Activated naive CD4-positive, alpha-beta T cell (primary cell): ENCODE measurements around the gene LTO1.
"Not testable (repeated sequence)": the region's sequence is repeated elsewhere in the genome, so short reads cannot be mapped to it uniquely, and the experiment has no call there.

Experiments used
- DNase-seq, 4 experiments: peaks; one replicate each; lab custom pipeline; 2025; lab: John Stamatoyannopoulos, UW

Gene LTO1

DNA sequence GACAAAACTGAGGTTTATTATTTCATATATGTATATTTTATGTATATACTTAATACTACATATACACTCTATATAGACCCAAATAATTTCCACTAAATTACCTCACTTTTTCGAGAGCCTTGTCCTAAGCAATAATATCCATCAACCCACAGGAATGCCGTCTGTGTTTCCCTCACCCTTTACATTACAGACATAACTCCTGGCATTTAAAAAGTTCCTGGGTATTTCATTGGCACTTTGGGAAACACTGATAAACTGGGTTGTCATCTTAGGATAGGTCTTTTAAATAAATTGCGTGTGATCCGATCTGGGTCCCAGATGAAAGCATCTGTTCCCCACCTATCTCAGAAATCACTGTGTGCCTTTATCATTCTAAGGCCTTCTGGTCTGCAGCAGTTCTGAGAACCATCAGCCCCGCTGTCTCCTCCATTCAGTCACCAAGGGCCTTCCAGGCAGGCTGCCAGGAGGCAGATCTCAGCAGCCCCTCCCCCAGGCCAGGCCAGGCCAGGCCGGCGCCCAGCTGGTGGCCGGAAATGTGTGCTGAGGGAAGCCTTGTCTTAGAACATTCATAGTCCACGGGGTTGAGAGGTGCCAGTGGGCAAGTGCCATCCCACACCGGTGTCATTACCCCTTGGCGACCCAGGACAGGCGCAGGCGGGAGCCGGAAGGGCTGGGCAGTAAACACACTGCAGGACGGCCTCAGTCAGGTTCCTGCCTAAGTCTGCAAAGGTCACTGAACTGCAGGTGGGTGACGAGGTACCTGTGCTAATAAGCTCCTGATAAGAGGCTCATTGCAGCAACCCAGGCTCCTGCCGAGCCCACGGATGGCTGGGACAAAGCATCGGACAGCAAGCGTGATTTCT lies 25.4 kb upstream of the LTO1 start:
- DNase-seq: no peak

DNA sequence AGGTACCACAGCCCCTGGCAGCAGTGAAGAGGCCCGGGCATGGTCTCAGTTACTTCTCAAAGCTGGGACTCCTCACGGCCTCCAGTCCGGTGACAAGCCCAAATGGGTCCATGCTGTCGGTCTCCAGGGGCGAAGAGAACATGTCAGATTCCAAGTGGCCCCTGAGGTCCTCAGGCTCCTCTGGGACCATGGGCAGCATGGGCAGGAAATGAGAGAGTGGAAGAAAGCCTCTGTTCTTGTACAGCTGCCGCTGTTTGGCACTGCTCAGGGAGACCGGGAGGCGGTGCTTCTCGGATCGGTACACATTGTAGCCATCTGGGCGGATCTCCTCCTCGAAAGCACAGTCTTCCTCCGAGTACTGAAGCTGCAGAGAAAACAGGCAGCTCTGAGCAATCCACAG lies 24.1 kb upstream of the LTO1 start:
- no peak for DNase-seq

GRCh38 chr11:69698362-69698761 lies 23.2 kb upstream of the LTO1 start:
- DNase-seq: no peak

DNA sequence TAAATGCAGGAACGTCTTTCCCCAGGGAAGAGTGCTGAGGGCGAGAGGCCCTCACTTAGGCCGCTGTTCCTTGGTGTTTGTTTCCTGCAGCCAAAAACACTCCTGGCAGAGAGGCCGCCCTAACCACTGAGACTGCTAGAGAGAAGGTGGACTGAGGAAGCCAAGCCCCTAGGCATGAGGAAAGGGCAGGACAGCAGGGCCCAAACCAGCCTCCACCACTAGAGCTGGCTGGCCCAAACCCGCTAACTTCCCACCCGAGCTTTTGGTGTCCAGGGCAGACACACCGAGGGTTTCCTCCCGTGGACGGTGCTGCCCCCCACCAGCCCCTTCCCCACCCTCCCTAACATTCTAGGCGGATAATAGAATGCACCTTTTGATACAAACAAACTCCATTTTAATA lies 22.7 kb upstream of the LTO1 start:
- DNase-seq: no peak

- DNase-seq: no peak
Measured at GRCh38 chr11:69697469-69697843, 22.3 kb upstream of the LTO1 start.

DNA sequence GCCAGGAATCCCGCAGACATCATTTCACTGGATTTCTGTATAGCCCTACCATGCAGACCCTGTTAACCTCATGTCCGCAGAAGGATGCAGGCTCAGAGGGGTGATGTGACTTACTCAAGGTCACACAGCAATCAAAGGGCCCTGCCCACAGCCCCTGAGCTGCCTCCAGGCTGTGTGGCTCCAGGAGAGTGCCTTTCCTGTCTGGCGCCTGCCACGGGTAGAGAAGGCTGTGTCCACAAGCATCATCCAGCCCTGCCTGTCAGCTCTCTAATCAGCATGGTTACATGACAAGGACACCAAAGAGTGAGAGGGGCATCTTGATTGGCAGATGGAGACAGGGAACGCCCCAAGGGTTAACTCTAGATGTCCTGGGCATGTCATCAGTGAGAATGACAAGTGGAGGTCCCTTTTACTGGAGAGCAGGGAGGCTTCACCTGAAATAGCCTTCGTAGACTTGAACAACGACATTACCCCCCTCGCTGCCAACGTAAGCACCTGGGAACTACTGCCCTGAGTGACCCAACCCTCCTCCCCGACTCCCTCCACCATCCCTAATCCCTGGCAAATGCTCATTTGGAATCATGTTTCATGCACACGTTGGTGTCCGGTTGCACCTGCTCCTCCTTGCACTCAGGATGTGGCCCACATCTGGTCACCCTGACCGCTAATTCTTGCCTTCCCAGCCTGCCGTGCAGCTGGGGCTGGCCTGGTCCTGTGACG lies 21.8 kb upstream of the LTO1 start:
- DNase-seq: no peak

DNA sequence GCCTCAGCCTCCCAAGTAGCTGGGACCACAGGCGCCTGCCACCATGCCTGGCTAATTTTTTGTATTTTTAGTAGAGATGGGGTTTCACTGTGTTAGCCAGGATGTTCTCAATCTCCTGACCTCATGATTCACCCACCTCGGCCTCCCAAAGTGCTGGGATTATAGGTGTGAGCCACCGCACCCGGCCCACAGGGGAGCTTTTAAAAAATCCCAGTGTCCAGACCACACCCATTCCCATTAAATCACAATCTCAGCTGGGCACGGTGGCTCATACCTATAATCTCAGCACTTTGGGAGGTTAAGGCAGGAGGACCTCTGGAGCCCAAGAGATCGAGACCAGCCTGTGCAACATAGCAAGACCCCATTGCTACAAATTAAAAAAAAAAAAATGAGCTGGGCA lies 20.8 kb upstream of the LTO1 start:
- DNase-seq: not testable (repeated sequence)

GRCh38 chr11:69695581-69695980 lies 20.4 kb upstream of the LTO1 start:
- no peak for DNase-seq

DNA sequence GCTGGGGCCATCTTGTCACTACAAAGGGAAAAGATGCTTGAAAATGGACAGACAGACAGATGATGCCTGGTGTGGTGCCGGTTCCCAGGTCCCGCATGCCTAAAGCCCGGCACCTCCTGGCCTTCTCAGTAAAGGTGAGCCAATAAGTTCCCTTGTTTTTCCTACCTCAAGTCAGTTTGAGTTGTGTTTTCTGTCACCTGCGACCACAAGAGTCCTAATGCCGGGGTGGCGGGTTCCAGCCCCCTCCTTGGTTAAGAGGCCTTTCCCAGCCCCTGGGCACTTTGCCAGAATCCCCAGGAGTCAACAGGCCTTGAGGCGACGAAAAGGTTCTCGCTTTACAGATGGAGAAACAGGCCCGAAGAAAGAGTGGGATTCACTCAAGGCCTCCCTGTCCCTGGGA lies 19.6 kb upstream of the LTO1 start:
- DNase-seq: no peak

- DNase-seq: no peak
Measured at GRCh38 chr11:69692422-69692821, 17.3 kb upstream of the LTO1 start.

GRCh38 chr11:69691463-69691862 lies 16.3 kb upstream of the LTO1 start:
- DNase-seq: no peak

DNA sequence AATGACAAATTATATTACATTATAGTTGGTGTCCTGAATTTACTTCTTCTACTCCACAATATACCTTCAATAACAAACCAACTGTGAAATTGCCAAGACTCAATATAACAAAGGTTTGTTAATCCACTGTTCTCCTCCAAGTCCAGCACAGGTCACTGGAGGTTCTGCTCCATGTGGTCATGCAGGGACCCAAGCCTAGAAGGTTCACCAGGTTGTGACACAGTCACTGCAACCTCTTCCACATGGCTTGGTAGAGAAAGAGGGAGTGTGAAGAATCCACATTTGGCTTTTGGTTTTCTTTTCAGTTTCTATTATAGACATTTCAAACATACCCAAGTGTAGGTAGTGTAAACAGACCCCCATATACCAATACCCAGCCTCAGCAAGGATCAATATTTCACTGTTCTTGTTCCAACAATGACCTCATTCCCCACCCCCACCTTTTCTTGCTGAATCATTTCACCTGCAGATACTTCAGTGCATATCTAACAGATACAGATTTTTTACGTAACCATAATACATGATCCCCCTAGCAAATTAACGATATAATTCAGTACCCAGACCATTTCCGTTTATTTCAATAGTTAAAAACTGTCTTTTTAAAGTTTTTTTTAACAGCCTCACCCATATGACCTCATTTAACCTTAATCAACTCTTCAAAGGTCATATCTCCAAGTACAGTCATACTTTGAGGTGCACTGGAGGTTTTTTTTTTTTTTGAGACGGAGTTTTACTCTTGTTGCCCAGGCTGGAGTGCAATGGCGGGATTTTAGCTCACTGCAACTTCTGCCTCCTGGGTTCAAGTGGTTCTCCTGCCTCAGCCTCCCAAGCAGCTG lies 14.5 kb upstream of the LTO1 start:
- no peak for DNase-seq

DNA sequence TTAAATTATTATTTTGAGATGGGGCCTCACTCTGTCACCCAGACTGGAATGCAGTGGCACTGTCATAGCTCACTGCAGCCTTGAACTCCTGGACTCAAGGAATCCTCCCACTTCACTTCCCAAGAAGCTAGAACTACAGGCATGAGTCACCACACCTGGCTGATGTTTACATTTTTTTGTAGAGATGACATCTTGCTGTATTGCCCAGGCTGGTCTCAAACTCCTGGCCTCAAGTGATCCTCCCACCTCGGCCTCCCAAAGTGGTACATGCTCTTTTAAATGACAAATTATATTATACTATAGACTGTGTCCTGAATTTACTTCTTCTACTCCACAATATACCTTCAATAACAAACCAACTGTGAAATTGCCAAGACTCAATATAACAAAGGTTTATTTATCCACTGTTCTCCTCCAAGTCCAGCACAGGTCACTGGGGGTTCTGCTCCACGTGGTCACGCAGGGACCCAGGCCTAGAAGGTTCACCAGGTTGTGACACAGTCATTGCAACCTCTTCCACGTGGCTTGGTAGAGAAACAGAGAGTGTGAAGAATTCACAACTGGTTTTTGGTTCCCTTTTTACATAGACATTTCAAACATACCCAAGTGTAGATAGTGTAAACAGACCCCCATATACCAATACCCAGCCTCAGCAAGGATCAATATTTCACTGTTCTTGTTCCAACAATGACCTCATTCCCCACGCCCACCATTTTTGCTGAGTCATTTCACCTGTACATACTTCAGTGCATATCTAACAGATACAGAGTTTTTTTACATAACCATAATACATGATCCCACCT lies 13.0 kb upstream of the LTO1 start:
- DNase-seq: not testable (repeated sequence)

DNA sequence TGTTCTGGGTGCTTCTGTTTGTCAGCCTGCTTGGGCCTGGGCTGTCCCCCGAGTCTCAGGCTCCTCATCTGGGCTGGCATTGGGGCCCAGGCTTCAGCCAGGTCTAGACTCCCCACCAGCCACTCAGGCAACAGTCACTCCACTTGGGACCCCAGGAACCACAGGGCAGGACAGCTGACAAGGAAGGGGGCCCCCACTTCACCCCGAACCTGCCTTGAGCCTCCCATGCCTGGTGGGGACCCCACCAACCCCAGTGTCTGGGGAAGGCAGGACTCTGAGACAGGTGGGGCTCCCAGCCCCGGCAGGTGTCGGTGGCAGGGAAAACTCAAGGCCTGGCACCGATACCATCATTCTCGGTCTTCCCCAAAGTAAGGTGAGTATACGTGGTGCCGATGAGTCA lies 11.7 kb upstream of the LTO1 start:
- DNase-seq: no peak

GRCh38 chr11:69686452-69686851 lies 11.3 kb upstream of the LTO1 start:
- no peak for DNase-seq

DNA sequence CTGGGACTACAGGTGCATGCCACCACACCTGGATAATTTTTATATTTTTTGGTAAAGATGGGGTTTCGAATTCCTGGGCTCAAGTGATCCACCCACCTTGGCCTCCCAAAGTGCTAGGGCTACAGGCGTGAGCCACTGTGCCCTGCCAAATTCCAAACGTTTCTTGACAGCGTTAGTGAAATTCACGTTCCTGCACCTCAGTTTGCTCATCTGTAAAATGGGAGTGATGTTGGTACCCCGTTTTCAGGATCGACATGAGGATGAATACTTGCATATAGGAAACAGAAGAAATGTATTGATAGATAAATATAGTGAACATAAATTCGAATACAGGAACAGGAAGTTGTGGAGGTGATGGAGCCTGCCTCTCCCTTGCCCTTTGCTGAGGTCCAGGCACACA lies 10.2 kb upstream of the LTO1 start:
- DNase-seq: no peak

DNA sequence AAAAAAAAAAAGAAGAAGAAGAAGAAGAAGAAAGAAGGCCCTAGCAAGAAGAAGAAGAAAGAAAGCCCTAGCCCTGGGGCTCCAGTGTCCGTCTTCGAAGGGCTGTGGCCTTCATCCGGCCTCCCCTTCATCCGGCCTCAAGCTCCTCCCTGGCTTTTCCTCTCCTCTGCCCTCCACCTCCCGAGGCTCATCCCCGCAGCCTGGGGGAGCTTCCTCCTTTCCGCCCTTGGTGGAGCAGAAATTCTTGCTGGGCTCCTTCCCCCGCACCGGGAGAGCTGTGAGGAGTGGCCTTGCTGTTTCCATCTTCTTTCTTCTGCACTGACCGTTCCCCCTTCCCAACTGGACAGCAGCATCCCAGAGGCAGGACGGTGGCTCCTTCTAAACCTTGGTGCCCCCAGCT lies 9.5 kb upstream of the LTO1 start:
- no peak for DNase-seq

DNA sequence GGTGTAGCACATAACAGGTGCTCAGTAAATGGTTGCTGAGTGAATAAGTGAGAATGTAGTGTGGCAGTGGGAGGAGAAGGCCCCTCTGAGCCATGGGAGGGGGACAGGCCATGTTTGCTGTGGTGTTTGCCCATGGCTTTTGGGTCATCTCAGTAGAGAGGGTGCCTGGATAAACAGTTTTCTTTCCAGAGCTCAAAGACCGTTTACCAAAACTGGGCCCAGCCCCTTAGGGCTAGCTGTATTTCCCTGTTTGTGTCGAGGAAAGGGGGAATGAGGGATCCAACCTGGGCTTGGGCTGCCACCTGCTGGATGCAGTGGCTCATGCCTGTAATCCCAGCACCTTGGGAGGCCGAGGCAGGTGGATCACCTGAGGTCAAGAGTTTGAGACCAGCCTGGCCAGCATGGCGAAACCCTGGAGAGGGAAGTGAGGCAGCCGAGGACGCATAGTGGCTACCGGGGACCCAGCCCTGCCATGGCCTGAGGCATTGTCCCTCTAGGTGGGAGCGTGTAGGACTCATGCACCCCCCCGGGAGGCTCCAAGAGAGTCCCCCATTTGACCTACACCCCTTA lies 8.7 kb upstream of the LTO1 start:
- no peak for DNase-seq

- DNase-seq: no peak
Measured at GRCh38 chr11:69682681-69683326, 7.7 kb upstream of the LTO1 start.

GRCh38 chr11:69682221-69682620 lies 7.1 kb upstream of the LTO1 start:
- DNase-seq: no peak

DNA sequence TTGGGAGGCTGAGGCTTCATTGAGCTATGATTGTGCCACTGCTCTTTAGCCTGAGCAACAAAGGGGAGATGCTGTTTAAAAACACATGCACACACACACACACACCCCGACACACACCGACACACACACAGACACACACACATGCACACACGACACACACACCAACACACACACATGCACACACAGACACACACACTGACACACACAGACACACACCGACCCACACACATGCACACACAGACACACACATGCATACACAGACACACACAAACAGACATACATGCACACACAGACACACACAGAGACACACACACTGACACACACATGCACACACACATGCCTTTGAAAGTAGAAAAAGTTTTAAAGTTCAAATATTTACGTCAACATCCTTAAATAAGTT lies 5.5 kb upstream of the LTO1 start:
- no peak for DNase-seq
